Smooth muscle cell (in vitro differentiated cells): ENCODE measurements around the gene GIMAP8. TPM values are rescaled to one million over a fixed set of nuclear protein-coding genes. Genes with fewer than 3 reads are reported as not detected.
"Not testable (repeated sequence)": the region's sequence is repeated elsewhere in the genome, so short reads cannot be mapped to it uniquely, and the experiment has no call there.

Experiments
- DNase-seq: peaks from one replicate; lab custom pipeline; 2025; ENCODE audit not compliant: unreplicated experiment; lab: John Stamatoyannopoulos, UW
- H2AFZ ChIP-seq: fragments of 200-600 bp; sonication (generic); 2 replicates; pipeline ENCODE4 v1.6.0; 2016; ENCODE audit warnings: antibody characterized with exemption, low read depth, mild to moderate bottlenecking
- H3F3A ChIP-seq: fragments of 200-600 bp; sonication (generic); 2 replicates; pipeline ENCODE4 v1.6.0; 2017; ENCODE audit warnings: antibody characterized with exemption, low read depth
- H3K27ac ChIP-seq: fragments of 200-600 bp; sonication (generic); 2 replicates; pipeline ENCODE4 v1.5.1; 2016; ENCODE audit warnings: low read depth, mild to moderate bottlenecking
- H3K27me3 ChIP-seq: fragments of 200-600 bp; sonication (generic); 2 replicates; pipeline ENCODE4 v1.6.1; 2016; ENCODE audit warnings: low read depth, mild to moderate bottlenecking
- H3K36me3 ChIP-seq: fragments of 200-600 bp; sonication (generic); 2 replicates; pipeline ENCODE4 v1.5.1; 2016; ENCODE audit warnings: low read depth
- H3K4me1 ChIP-seq: fragments of 200-600 bp; sonication (generic); 2 replicates; pipeline ENCODE4 v1.5.1; 2016; ENCODE audit warnings: low read depth
- H3K4me2 ChIP-seq: fragments of 200-600 bp; sonication (generic); 2 replicates; pipeline ENCODE4 v1.6.0; 2016; ENCODE audit warnings: mild to moderate bottlenecking
- H3K4me3 ChIP-seq: fragments of 200-600 bp; sonication (generic); 2 replicates; pipeline ENCODE4 v1.5.1; 2016; ENCODE audit warnings: mild to moderate bottlenecking
- H3K79me2 ChIP-seq: fragments of 200-600 bp; sonication (generic); 2 replicates; pipeline ENCODE4 v1.6.0; 2016; ENCODE audit warnings: low read depth, mild to moderate bottlenecking
- H3K9ac ChIP-seq: fragments of 200-600 bp; sonication (generic); 2 replicates; pipeline ENCODE4 v1.6.0; 2016; ENCODE audit warnings: low read depth
- H3K9me3 ChIP-seq: fragments of 200-600 bp; sonication (generic); replicated peaks from 2 replicates; pipeline ENCODE4 v1.5.1; 2016; ENCODE audit warnings: low read depth
- H4K20me1 ChIP-seq: fragments of 200-600 bp; sonication (generic); 2 replicates; pipeline ENCODE4 v1.6.0; 2016; ENCODE audit warnings: low read depth
- CTCF ChIP-seq: fragments of 200-600 bp; sonication (generic); IDR thresholded peaks from 2 replicates; pipeline ENCODE4 v1.5.1; 2017; ENCODE audit warnings: borderline replicate concordance, mild to moderate bottlenecking, antibody characterized with exemption; ENCODE audit not compliant: insufficient read depth, poor library complexity, severe bottlenecking
- WGBS: methylation state at CpG from one replicate; pipeline ENCODE4 v1.1.7; 2016; ENCODE audit warnings: low lambda C conversion rate; 5-methylcytosine and 5-hydroxymethylcytosine counted together
- polyA plus RNA-seq: library from polyadenylated mRNA; unstranded; fragments of >200 nt; fragmentation: Nextera tagmentation; extraction: Ambion mirVana; gene quantifications from 2 replicates; pipeline ENCODE4 v1.2.1, GENCODE V29; 2016
- total RNA-seq: library from RNA; depleted of rRNA; stranded (reverse); fragments of >200 nt; gene quantifications from 2 replicates; pipeline ENCODE4 v1.2.3, GENCODE V29; 2014

GIMAP8 gene
- total and polyA plus RNA-seq, 2 experiments from 2014 or later = not detected

GRCh38 chr7:150481922-150482321 lies 31.5 kb downstream of the GIMAP8 start:
- Histone ChIP-seq H3K9me3 (no peaks in the 10 kb centered on the region), H3K9ac (no peak overlapping the region), H3K4me3 (no peak overlapping the region), H2AFZ (no peak overlapping the region), H3K36me3 (no peaks in the 10 kb centered on the region), H3K4me1 (no peaks in the 10 kb centered on the region), H3K27me3 (no peaks in the 10 kb centered on the region), H4K20me1 (no peaks in the 10 kb centered on the region), H3K27ac (no peak overlapping the region), H3F3A (no peaks in the 10 kb centered on the region), H3K4me2 (no peak overlapping the region), H3K79me2 (no peaks in the 10 kb centered on the region)
- no peak for TF ChIP-seq CTCF
- WGBS = 93% methylated on average over 4 of the region's 4 CpGs
- DNase-seq = no peak

- not testable (repeated sequence) for DNase-seq, H3K27me3 ChIP-seq, H3K4me2 ChIP-seq, H3F3A ChIP-seq, H3K4me3 ChIP-seq, H2AFZ ChIP-seq, H3K79me2 ChIP-seq, H3K36me3 ChIP-seq, H4K20me1 ChIP-seq, H3K4me1 ChIP-seq, H3K9me3 ChIP-seq, H3K27ac ChIP-seq, H3K9ac ChIP-seq
- WGBS = 73% methylated on average over 2 of the region's 2 CpGs
Observed at GRCh38 chr7:150483514-150483913, 33.1 kb downstream of the GIMAP8 start.

GRCh38 chr7:150484071-150484470 lies 33.6 kb downstream of the GIMAP8 start:
- H3F3A ChIP-seq, H3K9ac ChIP-seq, H3K4me1 ChIP-seq, H2AFZ ChIP-seq, H3K4me2 ChIP-seq, H3K36me3 ChIP-seq, H4K20me1 ChIP-seq, DNase-seq, H3K27me3 ChIP-seq, H3K79me2 ChIP-seq, H3K27ac ChIP-seq, H3K4me3 ChIP-seq, H3K9me3 ChIP-seq: not testable (repeated sequence)
- 92% methylated on average over 3 of the region's 3 CpGs for WGBS

GRCh38 chr7:150487625-150488024 lies 37.2 kb downstream of the GIMAP8 start:
- Histone ChIP-seq H3K4me1 (no peaks in the 10 kb centered on the region), H3K79me2 (no peaks in the 10 kb centered on the region), H3K9ac (no peak overlapping the region), H3K4me2 (no peak overlapping the region), H3K27me3 (no peaks in the 10 kb centered on the region), H4K20me1 (no peaks in the 10 kb centered on the region), H3K36me3 (no peaks in the 10 kb centered on the region), H2AFZ (no peak overlapping the region), H3K9me3 (no peaks in the 10 kb centered on the region), H3K27ac (no peak overlapping the region), H3K4me3 (no peak overlapping the region), H3F3A (no peaks in the 10 kb centered on the region)
- no peak for DNase-seq
- 85% methylated on average over 2 of the region's 2 CpGs for WGBS
- no peak for TF ChIP-seq CTCF

GRCh38 chr7:150489782-150490181 lies 39.4 kb downstream of the GIMAP8 start:
- no peaks in the 10 kb centered on the region for H3F3A ChIP-seq
- H4K20me1 ChIP-seq = no peaks in the 10 kb centered on the region
- H3K9ac ChIP-seq = no peak overlapping the region
- no peaks in the 10 kb centered on the region for H3K4me1 ChIP-seq
- no peak overlapping the region for H2AFZ ChIP-seq
- H3K4me3 ChIP-seq = no peak overlapping the region
- H3K27ac ChIP-seq = no peak overlapping the region
- H3K27me3 ChIP-seq = no peaks in the 10 kb centered on the region
- H3K9me3 ChIP-seq = no peaks in the 10 kb centered on the region
- WGBS = 85% methylated on average over 1 of the region's 1 CpG
- DNase-seq = no peak
- H3K79me2 ChIP-seq = no peaks in the 10 kb centered on the region
- TF ChIP-seq CTCF = no peak
- H3K4me2 ChIP-seq = no peak overlapping the region
- no peaks in the 10 kb centered on the region for H3K36me3 ChIP-seq

- not testable (repeated sequence) for DNase-seq, H3K4me1 ChIP-seq, H3K4me2 ChIP-seq, H2AFZ ChIP-seq, H3K79me2 ChIP-seq, H3K36me3 ChIP-seq, H3K27ac ChIP-seq, H3K9me3 ChIP-seq, H4K20me1 ChIP-seq, H3F3A ChIP-seq, H3K4me3 ChIP-seq, H3K9ac ChIP-seq, H3K27me3 ChIP-seq
- 78% methylated on average over 3 of the region's 3 CpGs for WGBS
Observed at GRCh38 chr7:150493442-150493841, 43.0 kb downstream of the GIMAP8 start.
